Pulmonary artery endothelial cell (primary cell): ENCODE data around the gene TRNT1. TPM values are rescaled to one million over a fixed set of nuclear protein-coding genes. Genes with fewer than 3 reads are reported as not detected.

ENCODE experiments used
- DNase-seq: peaks from one replicate; pipeline ENCODE4 v3.0.0-alpha.2; 2011; ENCODE audit warnings: low read depth, low spot score
- total RNA-seq: library from RNA; depleted of rRNA; stranded (reverse); fragments of >200 nt; gene quantifications from 2 replicates; pipeline ENCODE4 v1.2.3, GENCODE V29; 2014

The TRNT1 gene
- total RNA-seq, 1 donor from 2014 or later, result 22.6 TPM

DNA sequence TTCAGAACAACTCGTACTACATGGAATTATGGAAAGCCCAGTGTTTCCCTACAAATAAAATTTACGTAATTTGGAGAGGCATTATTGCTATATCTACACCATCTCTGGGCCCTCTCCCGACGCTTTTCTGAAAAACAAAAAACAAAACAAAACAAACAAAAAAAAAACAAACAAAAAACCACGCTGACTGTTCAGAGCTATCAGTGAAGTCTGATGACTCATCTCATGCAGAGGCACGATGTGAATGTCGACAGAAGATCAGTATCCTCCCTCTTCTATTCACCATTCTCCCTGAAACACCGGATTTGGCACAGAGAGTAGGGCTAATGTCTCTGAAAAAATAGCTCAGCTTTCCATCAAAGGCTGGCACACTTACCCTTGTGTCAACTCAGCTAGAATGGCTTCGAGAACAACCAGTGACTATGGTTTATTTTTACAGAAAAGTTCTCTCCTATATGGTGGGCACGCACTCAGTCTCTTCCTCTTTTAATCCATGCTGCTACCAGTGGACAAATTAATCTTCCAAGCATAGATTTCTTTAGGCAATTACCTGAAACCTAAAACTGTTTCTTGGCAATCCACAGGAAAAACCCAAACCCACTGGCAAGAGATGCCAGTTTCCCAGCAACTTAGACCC, 51.2 kb downstream of the TRNT1 start:
- DNase-seq, result no peak

DNA sequence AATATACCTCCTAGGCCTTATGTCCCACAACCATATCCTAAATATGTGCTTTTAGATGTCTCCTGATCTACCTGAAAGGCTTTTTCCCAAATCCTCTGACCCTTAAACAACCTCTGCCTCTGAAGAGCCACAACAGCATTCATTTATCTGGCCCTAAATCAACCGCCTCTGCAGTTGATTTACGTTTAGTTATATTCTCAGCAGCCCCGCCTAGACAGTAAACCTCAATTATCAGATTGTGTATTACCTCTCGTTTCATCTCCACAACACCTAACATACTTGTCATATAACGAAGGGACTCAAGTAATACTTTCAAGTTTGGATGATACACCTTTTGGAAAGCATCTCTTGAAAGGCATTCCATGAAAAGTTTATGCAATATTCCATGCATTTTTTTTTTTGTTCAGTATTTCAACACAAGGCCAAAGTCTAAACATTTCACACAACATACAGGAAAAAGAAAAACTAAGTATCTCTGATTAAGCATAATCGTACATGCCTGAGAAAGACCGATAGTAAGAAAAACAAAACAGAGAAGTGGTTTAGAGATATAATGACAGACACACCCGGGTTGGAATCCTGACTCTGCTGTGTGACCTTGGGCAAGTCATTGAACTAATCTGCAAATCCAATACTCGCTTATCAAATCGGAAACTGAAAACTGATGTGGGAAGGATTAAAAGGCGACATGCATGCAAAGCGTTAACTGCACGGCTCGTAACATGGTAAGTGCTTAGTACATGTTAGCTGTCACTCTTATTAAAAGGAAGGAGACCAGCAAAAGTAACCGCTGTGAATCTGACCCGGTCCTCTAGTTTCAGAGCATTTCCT, 52.0 kb downstream of the TRNT1 start:
- DNase-seq, result no peak

DNA sequence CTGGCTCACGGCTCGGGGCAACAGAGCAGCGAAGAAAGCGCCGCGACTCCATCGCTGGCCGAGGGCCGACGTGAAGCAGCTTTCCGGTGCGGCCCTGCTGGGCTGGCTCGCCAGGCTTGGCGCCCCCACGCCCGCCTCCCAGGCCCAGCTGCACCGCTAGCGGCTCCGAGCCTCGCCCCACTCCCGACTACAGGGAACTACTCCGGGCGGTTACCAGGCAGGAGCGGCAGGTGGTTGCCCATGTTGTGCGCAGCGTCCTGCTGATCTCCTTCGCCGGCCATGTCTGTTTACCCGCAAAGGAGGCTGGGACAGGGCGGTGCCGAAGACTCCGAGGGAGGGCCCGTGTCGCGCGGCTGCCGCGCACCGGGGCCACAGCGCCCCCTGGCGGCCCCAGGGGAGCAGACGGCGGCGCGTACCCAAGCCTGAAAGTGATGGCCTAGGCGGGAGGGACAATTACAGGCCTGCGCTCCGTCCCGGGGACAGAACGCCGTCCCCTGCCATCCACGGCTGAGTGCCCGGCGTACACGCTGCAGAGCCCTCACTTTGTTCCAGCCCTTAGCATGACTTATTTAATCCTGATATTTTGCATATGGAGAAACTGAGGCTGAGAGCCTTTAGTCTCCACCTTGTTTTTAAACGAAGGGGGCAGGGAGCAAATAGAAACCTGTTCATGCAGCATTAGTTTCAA, 52.8 kb downstream of the TRNT1 start, which contains the start of gene CRBN:
CRBN (minus strand) TSS at position 285 of the 688 bp plus-strand sequence; CDS start at position 281, 4 bp downstream.
- DNase-seq, result peak; percentile 39

DNA sequence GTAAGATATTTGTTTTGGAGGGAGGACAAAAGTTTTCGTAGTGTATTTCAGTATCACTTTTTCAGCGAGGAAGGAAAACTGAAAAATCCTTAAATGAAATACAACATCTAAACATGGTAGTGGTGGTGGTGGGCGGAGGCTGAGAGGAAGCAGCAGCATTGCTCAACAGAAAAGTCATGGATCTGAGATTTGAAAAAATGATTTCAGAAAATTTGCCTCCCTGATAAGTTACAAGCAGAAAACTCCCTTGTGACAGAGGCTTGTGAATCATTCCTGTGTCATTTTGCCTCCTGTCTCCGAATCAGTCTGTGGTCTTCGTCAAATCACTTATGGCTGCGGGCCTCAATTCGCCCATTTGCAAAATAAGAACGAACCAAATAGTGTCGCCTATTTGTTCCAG, 53.7 kb downstream of the TRNT1 start:
- no peak for DNase-seq

DNA sequence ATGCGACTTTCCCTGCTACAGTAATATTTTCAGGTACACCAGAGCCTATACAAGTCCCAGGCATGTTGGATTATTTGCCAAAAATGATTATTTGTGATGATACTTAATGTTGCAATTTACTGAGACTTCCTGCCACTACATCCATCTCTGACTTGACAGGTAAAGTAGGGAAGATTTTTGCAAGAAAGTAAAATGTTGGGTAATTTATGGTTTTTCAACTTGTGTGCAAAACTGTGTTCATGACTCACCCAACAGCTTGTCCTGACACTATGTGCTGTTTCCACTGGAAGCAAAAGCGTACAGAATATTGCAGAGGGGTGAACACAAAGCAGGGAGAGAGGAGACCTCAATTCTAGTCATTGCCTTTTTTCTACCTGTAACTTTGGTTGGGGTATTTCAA, 58.1 kb downstream of the TRNT1 start:
- no peak for DNase-seq

DNA sequence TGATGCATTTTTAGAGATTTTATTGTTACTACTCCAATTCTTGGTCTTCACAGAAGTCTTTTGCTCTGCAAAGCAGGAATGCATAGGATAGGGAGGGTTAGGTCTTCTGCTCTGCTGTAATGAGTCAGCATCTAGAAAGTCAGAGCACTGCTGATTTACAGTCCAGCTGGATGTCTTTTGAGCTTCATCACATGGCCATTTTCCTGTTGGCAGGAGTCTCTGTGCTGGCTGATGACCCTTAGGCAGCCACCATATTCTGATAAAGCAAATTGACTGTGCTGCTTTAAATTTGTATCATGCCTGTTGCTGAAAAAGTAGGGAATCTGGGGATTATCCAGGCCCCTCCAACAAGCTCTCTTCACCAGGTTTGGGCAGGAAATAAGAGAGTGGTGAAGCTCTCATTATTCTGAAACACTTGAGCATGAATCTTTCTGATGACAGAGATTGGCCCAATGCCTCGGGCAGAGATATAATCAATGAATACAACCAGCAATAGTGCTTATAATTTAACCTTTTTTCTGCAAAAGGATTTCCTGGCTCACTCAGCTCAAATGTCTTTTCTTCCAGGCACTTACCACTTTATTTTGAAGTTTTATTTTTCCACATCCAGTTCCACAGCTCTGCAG, 62.5 kb downstream of the TRNT1 start:
- no peak for DNase-seq

DNA sequence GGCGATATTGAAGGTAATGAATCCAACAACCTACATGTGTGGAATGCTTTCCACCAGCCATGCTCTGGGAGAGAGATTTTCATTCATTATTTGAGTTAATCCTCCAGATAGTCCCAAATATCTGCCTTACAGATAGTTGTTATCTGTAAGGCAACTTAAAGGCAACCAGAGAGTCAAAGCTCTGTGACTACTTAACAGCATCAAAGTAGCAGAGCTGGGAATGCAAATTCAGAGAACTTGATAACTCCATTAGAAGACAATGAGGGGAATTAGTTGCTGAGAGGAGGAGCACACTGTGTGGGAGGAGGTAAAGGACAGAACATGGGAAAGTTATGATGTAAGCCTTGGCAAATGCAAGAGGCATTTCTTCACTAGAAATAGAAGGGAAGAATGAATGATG, 63.2 kb downstream of the TRNT1 start:
- no peak for DNase-seq

DNA sequence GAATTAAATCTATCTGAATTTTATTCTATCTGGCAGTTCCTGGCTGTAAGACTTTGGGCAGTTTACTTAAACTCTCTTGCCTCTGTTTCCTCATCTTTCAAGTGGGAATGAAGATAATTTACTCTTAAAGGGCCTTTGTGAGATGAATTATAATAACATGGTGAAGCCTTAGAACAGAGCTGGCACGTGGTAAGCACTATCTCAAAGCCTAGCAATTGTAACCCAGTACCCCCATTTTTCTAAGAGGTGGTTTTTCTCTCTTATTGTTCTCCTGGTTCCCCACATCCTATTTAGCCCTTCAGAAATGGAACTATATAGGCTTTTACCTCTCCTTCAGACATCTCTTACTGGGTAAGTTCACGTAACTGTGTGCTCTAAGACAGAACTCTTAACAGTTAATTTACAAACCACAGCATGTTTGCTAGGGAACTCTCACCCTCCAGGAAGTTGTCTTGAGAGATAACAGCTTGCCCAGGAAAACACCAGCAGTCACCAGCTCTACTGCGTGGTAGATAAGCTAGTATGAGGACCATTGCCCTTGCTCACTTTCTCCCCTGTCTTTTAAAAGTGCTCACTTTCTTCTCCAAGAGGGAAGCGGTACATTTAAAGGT, 65.0 kb downstream of the TRNT1 start:
- DNase-seq, result no peak

DNA sequence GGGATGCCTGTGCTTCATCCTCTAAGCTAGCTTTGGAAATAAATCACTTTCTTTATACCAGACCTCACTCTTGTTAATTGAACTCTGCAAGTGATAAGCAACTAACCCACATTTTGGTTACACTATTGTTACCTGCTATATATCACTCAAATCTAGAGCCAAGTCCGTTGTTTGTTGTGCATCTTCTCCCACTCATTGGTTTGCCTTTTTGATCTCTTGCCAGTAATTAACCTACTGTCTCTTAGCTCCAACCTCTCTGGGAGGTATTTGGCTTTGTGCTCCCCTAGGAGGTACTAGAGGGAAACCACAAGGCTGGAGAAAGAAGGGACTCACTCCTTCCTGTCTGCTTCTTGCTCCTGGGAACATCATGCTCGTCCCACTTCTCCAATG, 65.5 kb downstream of the TRNT1 start:
- DNase-seq, result no peak

DNA sequence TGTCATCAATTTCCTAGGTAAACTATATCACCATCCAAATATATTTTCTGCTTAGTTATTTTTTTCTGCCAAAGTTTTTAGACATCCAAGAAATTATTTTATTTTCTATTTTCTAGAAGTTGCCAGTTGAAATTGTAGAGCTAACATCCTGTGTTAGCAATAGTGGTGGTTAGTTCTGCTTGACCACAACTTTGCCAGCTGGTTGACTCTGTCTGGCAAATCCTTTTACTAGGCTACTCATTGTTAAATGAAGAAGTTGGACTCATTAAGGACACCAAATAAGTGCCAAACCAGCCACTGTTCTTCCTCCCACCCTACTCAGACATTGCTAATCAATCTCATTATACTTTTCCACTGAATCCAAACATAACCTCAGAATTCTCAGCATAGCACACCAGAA, 68.1 kb downstream of the TRNT1 start:
- DNase-seq, result no peak

DNA sequence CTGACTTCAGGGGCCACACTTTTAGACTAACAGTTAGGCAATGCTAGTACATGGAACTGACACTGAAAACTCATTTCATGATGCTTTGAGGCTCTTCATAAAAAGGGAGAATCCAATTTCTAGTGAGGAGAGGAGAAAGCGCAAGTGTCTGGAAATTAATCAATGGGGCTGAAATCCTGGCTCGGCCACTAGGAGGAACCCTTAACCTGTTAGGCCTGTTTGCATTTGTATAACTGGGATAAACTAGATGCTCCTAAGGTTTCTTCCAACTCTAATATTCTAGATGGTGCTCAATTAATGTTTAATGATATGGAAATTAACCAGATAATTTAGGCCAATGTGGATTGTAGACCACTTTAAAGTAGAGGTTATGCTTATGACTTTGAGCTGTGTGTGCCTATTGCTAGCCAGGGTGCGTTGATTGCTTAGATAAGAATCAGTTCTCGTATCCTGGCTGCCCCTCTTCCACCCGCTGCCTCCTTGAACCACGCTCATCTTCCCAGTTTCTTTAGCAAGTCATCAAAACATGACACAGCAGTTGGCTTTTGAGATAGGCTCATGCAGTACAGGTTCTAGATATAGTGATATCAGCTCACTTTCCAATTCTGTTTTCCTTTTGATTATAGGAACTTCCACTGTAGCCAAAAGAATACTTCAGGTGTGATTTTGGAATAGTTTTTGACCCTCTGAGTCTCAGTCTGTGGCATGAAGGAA, 69.6 kb downstream of the TRNT1 start:
- DNase-seq, result no peak

Other genes starting within 250 kb of the TRNT1 start
- gene IL5RA, start 16.6 kb upstream of the TRNT1 start, total RNA-seq, result not detected in 2 replicates
- 53.8 and 68.6 TPM in 2 replicates for gene CRBN, start 52.8 kb downstream of the TRNT1 start, total RNA-seq